ENCODE measurements around the gene IL16.
"Not testable (repeated sequence)": the region's sequence is repeated elsewhere in the genome, so short reads cannot be mapped to it uniquely, and the experiment has no call there.

Gene IL16

DNA sequence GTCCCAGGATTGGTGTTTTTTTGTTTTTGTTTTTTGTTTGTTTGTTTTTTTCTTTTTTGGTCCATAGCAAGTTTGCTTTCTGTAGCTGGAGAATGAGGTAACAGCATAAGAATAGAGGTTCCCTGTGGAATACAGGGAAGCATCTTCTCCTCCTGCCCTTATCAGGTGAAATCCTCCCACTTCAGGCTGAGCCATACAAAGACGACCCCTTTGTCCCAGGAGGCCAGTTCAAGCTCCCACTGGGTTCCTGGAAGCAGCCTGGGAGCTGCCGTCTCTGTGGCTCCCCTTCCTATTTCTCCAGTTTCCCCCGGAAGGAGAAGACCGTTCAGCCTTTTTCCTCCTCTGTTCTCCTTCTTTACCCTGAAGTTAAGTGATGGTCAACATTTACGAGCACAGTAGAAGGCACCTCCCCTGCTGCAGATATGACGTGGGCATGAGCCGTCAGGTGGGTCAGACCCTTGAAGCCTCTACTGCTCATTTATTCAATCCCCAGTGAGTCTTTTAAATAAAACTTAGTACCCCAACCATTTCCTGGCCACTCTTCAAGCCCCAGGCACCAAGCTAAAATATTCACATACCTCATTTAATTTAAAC is 1.1 kb downstream of the IL16 start:
- no peaks in the 10 kb centered on the region for H3K36me3 ChIP-seq (ENCODE audit: insufficient read depth)
- no peak overlapping the region for H3K9ac ChIP-seq
- H3K4me3 ChIP-seq (IDR thresholded peaks at IDR 0.05; ENCODE audit: insufficient read depth, low read depth, low read length) = no peak overlapping the region
- H2AFZ ChIP-seq (ENCODE audit: low read depth) = no peak overlapping the region
- H3K27me3 ChIP-seq (ENCODE audit: insufficient read depth, low read depth) = no peaks in the 10 kb centered on the region
- no peak overlapping the region for H3K27ac ChIP-seq
- no peaks in the 10 kb centered on the region for H3K79me2 ChIP-seq (ENCODE audit: insufficient read depth, low read depth)
- TF ChIP-seq, protein P1, sequence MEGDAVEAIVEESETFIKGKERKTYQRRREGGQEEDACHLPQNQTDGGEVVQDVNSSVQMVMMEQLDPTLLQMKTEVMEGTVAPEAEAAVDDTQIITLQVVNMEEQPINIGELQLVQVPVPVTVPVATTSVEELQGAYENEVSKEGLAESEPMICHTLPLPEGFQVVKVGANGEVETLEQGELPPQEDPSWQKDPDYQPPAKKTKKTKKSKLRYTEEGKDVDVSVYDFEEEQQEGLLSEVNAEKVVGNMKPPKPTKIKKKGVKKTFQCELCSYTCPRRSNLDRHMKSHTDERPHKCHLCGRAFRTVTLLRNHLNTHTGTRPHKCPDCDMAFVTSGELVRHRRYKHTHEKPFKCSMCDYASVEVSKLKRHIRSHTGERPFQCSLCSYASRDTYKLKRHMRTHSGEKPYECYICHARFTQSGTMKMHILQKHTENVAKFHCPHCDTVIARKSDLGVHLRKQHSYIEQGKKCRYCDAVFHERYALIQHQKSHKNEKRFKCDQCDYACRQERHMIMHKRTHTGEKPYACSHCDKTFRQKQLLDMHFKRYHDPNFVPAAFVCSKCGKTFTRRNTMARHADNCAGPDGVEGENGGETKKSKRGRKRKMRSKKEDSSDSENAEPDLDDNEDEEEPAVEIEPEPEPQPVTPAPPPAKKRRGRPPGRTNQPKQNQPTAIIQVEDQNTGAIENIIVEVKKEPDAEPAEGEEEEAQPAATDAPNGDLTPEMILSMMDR (conservative IDR thresholded peaks at IDR 0.05; ENCODE audit: low read depth, low read length) = no peak
- no peaks in the 10 kb centered on the region for H4K20me1 ChIP-seq (ENCODE audit: insufficient read depth)
- H3K4me1 ChIP-seq (ENCODE audit: low read depth, poor library complexity, severe bottlenecking) = no peaks in the 10 kb centered on the region
- no peak overlapping the region for H3K4me2 ChIP-seq

DNA sequence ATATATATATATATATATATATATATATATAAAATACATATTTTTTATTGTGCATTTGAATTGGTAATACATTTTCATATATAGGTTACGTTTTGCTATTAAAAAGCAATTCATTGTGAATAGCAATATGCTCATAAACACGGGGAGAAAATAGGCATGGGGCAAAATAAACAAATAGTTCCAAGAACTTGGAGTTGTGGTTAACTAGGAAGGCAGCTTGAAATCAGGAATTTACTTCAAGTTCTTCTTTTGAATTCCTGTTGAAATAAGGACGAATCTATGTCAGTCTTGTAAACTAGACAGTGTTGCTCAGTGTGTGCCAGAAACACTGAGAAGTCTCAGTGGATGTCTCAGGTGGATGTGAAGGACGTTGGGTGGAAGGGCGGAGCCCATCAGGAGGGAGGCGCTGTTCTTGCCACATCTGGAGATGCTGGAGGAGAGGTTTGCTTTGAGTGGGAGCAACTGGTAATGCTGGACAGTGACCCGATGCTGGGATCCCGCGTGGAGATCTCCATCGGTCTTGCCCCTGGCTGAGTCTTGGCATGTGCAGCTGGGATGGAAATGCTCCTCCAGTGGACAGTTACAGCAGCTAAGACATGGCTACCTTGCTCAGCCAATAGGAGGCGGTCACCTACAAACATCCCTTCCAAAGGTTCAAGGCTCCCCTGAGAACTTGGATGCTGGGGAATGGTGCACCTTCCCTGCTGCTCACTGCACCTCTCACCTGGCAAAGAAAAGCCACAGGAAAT is 2.5 kb downstream of the IL16 start:
- no peak overlapping the region for H3K4me2 ChIP-seq
- H4K20me1 ChIP-seq (ENCODE audit: insufficient read depth) = no peaks in the 10 kb centered on the region
- H3K9ac ChIP-seq = no peak overlapping the region
- no peak overlapping the region for H3K27ac ChIP-seq
- no peaks in the 10 kb centered on the region for H3K79me2 ChIP-seq (ENCODE audit: insufficient read depth, low read depth)
- no peak overlapping the region for H2AFZ ChIP-seq (ENCODE audit: low read depth)
- no peaks in the 10 kb centered on the region for H3K4me1 ChIP-seq (ENCODE audit: low read depth, poor library complexity, severe bottlenecking)
- H3K36me3 ChIP-seq (ENCODE audit: insufficient read depth) = no peaks in the 10 kb centered on the region
- H3K4me3 ChIP-seq (IDR thresholded peaks at IDR 0.05; ENCODE audit: insufficient read depth, low read depth, low read length) = no peak overlapping the region
- H3K27me3 ChIP-seq (ENCODE audit: insufficient read depth, low read depth) = no peaks in the 10 kb centered on the region
- TF ChIP-seq, protein P1 (conservative IDR thresholded peaks at IDR 0.05; ENCODE audit: low read depth, low read length) = no peak

DNA sequence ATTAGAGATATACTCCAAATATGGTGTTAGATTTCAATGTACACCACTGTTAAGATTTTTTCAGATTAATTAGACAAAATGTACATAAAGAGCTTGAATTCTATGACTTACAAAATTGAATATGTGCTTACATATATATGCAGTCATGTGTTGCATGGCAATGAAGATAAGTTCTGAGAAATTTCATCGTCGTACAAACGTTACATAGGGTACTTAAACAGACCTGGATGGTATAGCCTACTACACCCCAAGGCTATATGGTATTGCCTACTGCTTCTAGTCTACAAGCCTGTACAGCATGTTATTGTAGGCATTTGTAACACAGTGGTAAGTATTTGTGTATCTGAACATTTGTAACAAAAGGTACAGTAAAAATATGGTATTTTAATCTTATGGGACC is 9.3 kb downstream of the IL16 start:
- no peak overlapping the region for H2AFZ ChIP-seq (ENCODE audit: low read depth)
- no peaks in the 10 kb centered on the region for H3K36me3 ChIP-seq (ENCODE audit: insufficient read depth)
- no peak overlapping the region for H3K4me3 ChIP-seq (IDR thresholded peaks at IDR 0.05; ENCODE audit: insufficient read depth, low read depth, low read length)
- H3K4me2 ChIP-seq = no peak overlapping the region
- H4K20me1 ChIP-seq (ENCODE audit: insufficient read depth) = no peaks in the 10 kb centered on the region
- H3K79me2 ChIP-seq (ENCODE audit: insufficient read depth, low read depth) = no peaks in the 10 kb centered on the region
- no peak overlapping the region for H3K27ac ChIP-seq
- no peak overlapping the region for H3K9ac ChIP-seq
- H3K4me1 ChIP-seq (ENCODE audit: low read depth, poor library complexity, severe bottlenecking) = no peaks in the 10 kb centered on the region
- no peaks in the 10 kb centered on the region for H3K27me3 ChIP-seq (ENCODE audit: insufficient read depth, low read depth)
- TF ChIP-seq, protein P1 (conservative IDR thresholded peaks at IDR 0.05; ENCODE audit: low read depth, low read length) = no peak

DNA sequence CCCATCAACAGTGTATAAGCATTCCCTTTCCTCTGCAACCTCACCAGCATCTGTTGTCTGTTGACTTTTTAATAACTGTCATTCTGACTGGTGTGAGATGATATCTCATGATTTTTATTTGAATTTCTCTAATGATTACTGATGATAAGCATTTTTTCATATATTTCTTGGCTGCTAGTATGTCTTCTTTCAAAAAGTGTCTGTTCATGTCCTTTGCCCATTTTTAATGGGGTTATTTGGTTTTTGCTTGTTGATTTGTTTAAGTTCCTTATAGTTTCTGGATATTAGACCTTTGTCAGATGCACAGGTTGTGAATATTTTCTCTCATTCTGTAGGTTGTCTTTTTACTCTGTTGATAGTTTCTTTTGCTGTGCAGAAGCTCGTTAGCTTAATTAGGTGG is 11.3 kb downstream of the IL16 start:
- not testable (repeated sequence) for H3K4me3 ChIP-seq (IDR thresholded peaks at IDR 0.05; ENCODE audit: insufficient read depth, low read depth, low read length); H3K4me1 ChIP-seq (ENCODE audit: low read depth, poor library complexity, severe bottlenecking); H3K27ac ChIP-seq; H3K4me2 ChIP-seq; H2AFZ ChIP-seq (ENCODE audit: low read depth); H3K9ac ChIP-seq; H3K36me3 ChIP-seq (ENCODE audit: insufficient read depth); H3K79me2 ChIP-seq (ENCODE audit: insufficient read depth, low read depth); H3K27me3 ChIP-seq (ENCODE audit: insufficient read depth, low read depth); H4K20me1 ChIP-seq (ENCODE audit: insufficient read depth)

DNA sequence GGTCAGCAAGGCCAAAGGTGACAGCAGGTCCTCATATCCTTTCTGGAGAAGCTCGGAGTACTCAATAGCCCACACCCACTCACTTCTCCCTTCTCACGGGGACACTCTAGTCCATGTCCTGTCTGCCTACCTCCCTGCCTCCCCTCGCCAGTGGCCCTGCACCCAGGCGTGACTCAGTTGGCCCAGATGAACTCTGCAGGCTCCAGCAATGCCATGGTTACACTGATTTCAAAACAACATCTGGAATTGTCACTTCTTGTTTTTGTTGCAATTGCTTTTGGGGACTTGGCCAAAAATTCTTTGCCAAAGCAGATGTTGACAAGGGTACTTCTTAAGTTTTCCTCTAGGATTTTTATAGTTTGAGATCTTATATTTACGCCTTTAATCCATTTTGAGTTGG is 13.0 kb downstream of the IL16 start:
- H3K36me3 ChIP-seq (ENCODE audit: insufficient read depth) = no peaks in the 10 kb centered on the region
- no peaks in the 10 kb centered on the region for H4K20me1 ChIP-seq (ENCODE audit: insufficient read depth)

More for the DNA sequence above, 13.0 kb downstream of the IL16 start:
- Histone ChIP-seq H2AFZ (ENCODE audit: low read depth) (no peak overlapping the region), H3K79me2 (ENCODE audit: insufficient read depth, low read depth) (no peaks in the 10 kb centered on the region), H3K4me2 (no peak overlapping the region), H3K27ac (no peak overlapping the region), H3K9ac (no peak overlapping the region), H3K4me1 (ENCODE audit: low read depth, poor library complexity, severe bottlenecking) (no peaks in the 10 kb centered on the region), H3K4me3 (IDR thresholded peaks at IDR 0.05; ENCODE audit: insufficient read depth, low read depth, low read length) (no peak overlapping the region), H3K27me3 (ENCODE audit: insufficient read depth, low read depth) (no peaks in the 10 kb centered on the region)
- TF ChIP-seq, protein P1 (conservative IDR thresholded peaks at IDR 0.05; ENCODE audit: low read depth, low read length) = no peak
